IMR-90 (cell line): Measurements from ENCODE around the gene ZNF506. TPM values are rescaled to one million over a fixed set of nuclear protein-coding genes. Genes with fewer than 3 reads are reported as not detected.

Source experiments
- ATAC-seq: fragments of 200-7000 bp; cut with Tn5 transposase; 2 replicates; pipeline ENCODE4 v1.9.1; 2020; ENCODE audit warnings: low read depth, mild to moderate bottlenecking, moderate library complexity
- BruUV-seq: library from RNA; stranded (reverse); fragments of 400-500 nt; replicated peaks from 2 replicates; lab custom pipeline; 2021; lab: Mats Ljungman, UMichigan
- CTCF ChIA-PET: fragments of 300-600 bp; formaldehyde crosslinking; extraction: SDS; loops from one replicate; lab custom pipeline; 2021; ENCODE audit warnings: antibody characterized with exemption; lab: Yijun Ruan, JAX
- POLR2A ChIA-PET: fragments of 300-600 bp; sonication (Branson Sonifier 250); formaldehyde crosslinking; loops from one replicate; lab custom pipeline; 2022; ENCODE audit warnings: antibody characterized with exemption; ENCODE audit not compliant: unreplicated experiment; lab: Charles Lee
- DNase-seq: peaks from one replicate; pipeline ENCODE4 v3.0.0; 2013
- H2AFZ ChIP-seq: replicated peaks from 2 replicates; pipeline ENCODE3; 2013; ENCODE audit warnings: low read length, mild to moderate bottlenecking; ENCODE audit not compliant: poor library complexity
- H2AK5ac ChIP-seq: 2 replicates; pipeline ENCODE4 v1.6.1; 2013; ENCODE audit warnings: low read depth, low read length, inconsistent platforms
- H2AK9ac ChIP-seq: replicated peaks from 2 replicates; pipeline ENCODE3; 2013; ENCODE audit warnings: mild to moderate bottlenecking, low read depth, low read length, moderate library complexity; ENCODE audit not compliant: poor library complexity
- H2BK120ac ChIP-seq: 2 replicates; pipeline ENCODE4 v1.6.1; 2013; ENCODE audit warnings: low read depth, low read length, inconsistent platforms
- H2BK15ac ChIP-seq: 3 replicates; pipeline ENCODE4 v1.6.1; 2013; ENCODE audit warnings: low read depth, low read length, inconsistent platforms
- H2BK20ac ChIP-seq: 2 replicates; pipeline ENCODE4 v1.6.1; 2013; ENCODE audit warnings: low read depth, mild to moderate bottlenecking, inconsistent platforms, low read length, moderate library complexity
- H2BK5ac ChIP-seq: 2 replicates; pipeline ENCODE4 v1.6.1; 2013; ENCODE audit warnings: mild to moderate bottlenecking, low read depth, low read length, inconsistent platforms; ENCODE audit not compliant: poor library complexity, severe bottlenecking
- H3K14ac ChIP-seq: replicated peaks from 2 replicates; pipeline ENCODE4 v1.6.1; 2013; ENCODE audit warnings: low read depth, low read length, inconsistent platforms
- H3K18ac ChIP-seq: 2 replicates; pipeline ENCODE4 v1.6.1; 2013; ENCODE audit warnings: low read depth, low read length, control low read depth
- H3K23ac ChIP-seq: 2 replicates; pipeline ENCODE4 v1.6.1; 2013; ENCODE audit warnings: low read depth, low read length, inconsistent platforms
- H3K27ac ChIP-seq: 2 replicates; pipeline ENCODE4 v1.5.1; 2013; ENCODE audit warnings: mild to moderate bottlenecking, control low read depth, low read length; ENCODE audit not compliant: insufficient read depth
- H3K27me3 ChIP-seq: 2 replicates; pipeline ENCODE4 v1.6.1; 2013; ENCODE audit warnings: low read length; ENCODE audit not compliant: control insufficient read depth, insufficient read depth
- H3K36me3 ChIP-seq: 2 replicates; pipeline ENCODE4 v1.6.1; 2013; ENCODE audit warnings: low read length, mixed read lengths; ENCODE audit not compliant: control insufficient read depth, insufficient read depth
- H3K4ac ChIP-seq: 2 replicates; pipeline ENCODE4 v1.6.1; 2013; ENCODE audit warnings: low read depth, low read length, inconsistent platforms
- H3K4me1 ChIP-seq: 2 replicates; pipeline ENCODE4 v1.6.1; 2013; ENCODE audit warnings: low read length, mixed read lengths; ENCODE audit not compliant: control insufficient read depth, insufficient read depth
- H3K4me2 ChIP-seq: 2 replicates; pipeline ENCODE4 v1.6.1; 2013; ENCODE audit warnings: low read depth, mild to moderate bottlenecking, control low read depth, low read length, moderate library complexity
- H3K4me3 ChIP-seq: 2 replicates; pipeline ENCODE4 v1.5.1; 2013; ENCODE audit warnings: low read depth, mild to moderate bottlenecking, control low read depth, low read length, moderate library complexity; ENCODE audit not compliant: insufficient read depth
- H3K56ac ChIP-seq: 2 replicates; pipeline ENCODE4 v1.6.1; 2013; ENCODE audit warnings: low read length, inconsistent platforms; ENCODE audit not compliant: insufficient read depth; ENCODE audit errors: extremely low read depth
- H3K79me1 ChIP-seq, 2 experiments: 2 replicates each; pipeline ENCODE4 v1.6.1; 2013; ENCODE audit warnings: low read length in 2 of 2, inconsistent platforms in 1 of 2, low read depth in 1 of 2
- H3K9ac ChIP-seq: 2 replicates; pipeline ENCODE4 v1.6.1; 2013; ENCODE audit warnings: low read depth, low read length, control low read depth
- H3K9me1 ChIP-seq: 2 replicates; pipeline ENCODE4 v1.6.1; 2013; ENCODE audit warnings: low read length, inconsistent platforms; ENCODE audit not compliant: insufficient read depth
- H3K9me3 ChIP-seq: 2 replicates; pipeline ENCODE4 v1.6.1; 2013; ENCODE audit warnings: low read length; ENCODE audit not compliant: control insufficient read depth, insufficient read depth
- H4K20me1 ChIP-seq: 2 replicates; pipeline ENCODE4 v1.6.1; 2013; ENCODE audit warnings: low read length, inconsistent platforms; ENCODE audit not compliant: insufficient read depth
- H4K5ac ChIP-seq: 2 replicates; pipeline ENCODE4 v1.6.1; 2013; ENCODE audit warnings: mild to moderate bottlenecking, low read depth, low read length, control low read depth
- H4K8ac ChIP-seq, 2 experiments: 2 replicates each; pipeline ENCODE4 v1.6.1; 2013; ENCODE audit warnings: low read depth in 2 of 2, low read length in 2 of 2, control low read depth in 1 of 2, inconsistent platforms in 1 of 2
- H4K91ac ChIP-seq: 2 replicates; pipeline ENCODE4 v1.6.1; 2013; ENCODE audit warnings: low read depth, low read length, inconsistent platforms; ENCODE audit not compliant: insufficient read depth
- CHD1 ChIP-seq: IDR thresholded peaks from 2 replicates; pipeline ENCODE4 v1.6.1; 2012; ENCODE audit warnings: low read depth, low read length, improper control_type of control experiment
- MAFK ChIP-seq: IDR thresholded peaks from 2 replicates; pipeline ENCODE4 v1.6.1; 2012; ENCODE audit warnings: low read depth, low read length, improper control_type of control experiment
- RCOR1 ChIP-seq: IDR thresholded peaks from 2 replicates; pipeline ENCODE4 v1.6.1; 2012; ENCODE audit warnings: mild to moderate bottlenecking, low read length, improper control_type of control experiment; ENCODE audit not compliant: insufficient replicate concordance
- RFX5 ChIP-seq: IDR thresholded peaks from 2 replicates; pipeline ENCODE4 v1.8.0; 2012; ENCODE audit warnings: low read depth, mild to moderate bottlenecking, low read length, moderate library complexity
- WGBS, 2 experiments: methylation state at CpG; one replicate each; pipeline versions ENCODE4 v1.1.5 to v1.1.7; 2013; ENCODE audit warnings: missing lambda C conversion rate in 2 of 2; ENCODE audit not compliant: insufficient read length in 1 of 2; ENCODE audit errors: extremely low coverage in 2 of 2; 5-methylcytosine and 5-hydroxymethylcytosine counted together
- dilution Hi-C: fragments of 300-500 bp; cut with HindIII; formaldehyde crosslinking; loops from one replicate; pipeline ENCODE4 v1.14.3; 2018; ENCODE audit warnings: low sequenced_read_pairs; ENCODE audit not compliant: unreplicated experiment
- in situ Hi-C: fragments of 300-500 bp; cut with MboI; formaldehyde crosslinking; loops from 3 replicates; pipeline ENCODE4 v1.14.3; 2019; ENCODE audit warnings: low sequenced_read_pairs, inconsistent platforms, mixed read lengths
- intact Hi-C: fragments of 100-400 bp; cut with micrococcal nuclease; formaldehyde crosslinking; loops from 2 replicates; pipeline ENCODE4 v1.10.0; 2022
- polyA plus RNA-seq, 3 experiments: library from polyadenylated mRNA; depleted of rRNA; stranded (reverse); fragments of >200 nt; gene quantifications; 2 replicates each; pipeline ENCODE4 v1.2.3, GENCODE V29; 2012; ENCODE audit warnings: low replicate concordance in 1 of 3
- total RNA-seq: library from RNA; depleted of rRNA; stranded (reverse); fragments of >200 nt; gene quantifications from 2 replicates; pipeline ENCODE4 v1.2.3, GENCODE V29; 2012
- TF ChIP-seq, protein P1 (sequence below): fragments of 150-350 bp; IDR thresholded peaks from 2 replicates; pipeline ENCODE4 v1.6.1; 2017; ENCODE audit warnings: mild to moderate bottlenecking, antibody characterized with exemption, low read length, low read depth
- TF ChIP-seq, protein P2 (sequence below): fragments of 150-350 bp; IDR thresholded peaks from 2 replicates; pipeline ENCODE4 v1.6.1; 2016; ENCODE audit warnings: low read depth, mild to moderate bottlenecking, low read length, moderate library complexity, borderline replicate concordance

ZNF506 gene
- total and polyA plus RNA-seq, 2 of the 4 experiments (the other 2 are of a cell fraction) = 2.4 to 6.1 TPM

DNA sequence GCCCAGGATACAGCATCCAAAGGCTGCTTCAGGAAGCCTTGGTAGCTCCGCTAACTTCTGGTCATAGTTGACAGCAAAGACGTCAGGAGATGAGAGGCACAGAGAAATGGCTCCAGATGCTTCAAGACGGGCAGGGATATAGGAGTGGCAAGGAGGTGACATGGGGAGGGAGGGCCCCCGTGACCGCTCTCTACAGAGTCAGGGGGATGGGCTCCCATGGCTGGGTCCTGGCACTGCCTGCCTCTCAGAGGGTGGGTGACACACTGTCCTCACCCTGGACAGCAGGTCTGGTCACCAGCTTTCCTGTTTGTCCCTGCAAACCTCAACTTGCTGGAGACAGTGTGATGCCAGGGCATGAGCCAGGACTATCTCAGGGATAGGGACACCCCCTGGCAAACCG lies 78.4 kb downstream of the ZNF506 start:
- ChIA-PET CTCF (no interaction called here), POLR2A (no interaction called here)
- Histone ChIP-seq H3K9ac (no peak overlapping the region), H3K9me3 (peaks cover 31% of the 10 kb centered on the region), H2AK5ac (no peak overlapping the region), H3K4me1 (no peaks in the 10 kb centered on the region), H2BK5ac (no peak overlapping the region), H2BK15ac (no peak overlapping the region), H3K14ac (no peak overlapping the region), H2BK120ac (no peak overlapping the region), H3K18ac (no peak overlapping the region), H3K79me1 (no peaks in the 10 kb centered on the region), H4K5ac (no peak overlapping the region), H2AFZ (no peak overlapping the region), H4K91ac (no peak overlapping the region), H3K56ac (no peak overlapping the region), H2AK9ac (no peak overlapping the region), H4K20me1 (no peaks in the 10 kb centered on the region), H3K23ac (no peak overlapping the region), H2BK20ac (no peak overlapping the region), H3K4me2 (no peak overlapping the region), H4K8ac (no peak overlapping the region), H3K4ac (no peak overlapping the region), H3K9me1 (no peaks in the 10 kb centered on the region), H3K36me3 (no peaks in the 10 kb centered on the region), H3K4me3 (no peak overlapping the region), H3K27ac (no peak overlapping the region), H3K27me3 (no peaks in the 10 kb centered on the region)
- TF ChIP-seq RFX5 = no peak
- TF ChIP-seq, protein P1, sequence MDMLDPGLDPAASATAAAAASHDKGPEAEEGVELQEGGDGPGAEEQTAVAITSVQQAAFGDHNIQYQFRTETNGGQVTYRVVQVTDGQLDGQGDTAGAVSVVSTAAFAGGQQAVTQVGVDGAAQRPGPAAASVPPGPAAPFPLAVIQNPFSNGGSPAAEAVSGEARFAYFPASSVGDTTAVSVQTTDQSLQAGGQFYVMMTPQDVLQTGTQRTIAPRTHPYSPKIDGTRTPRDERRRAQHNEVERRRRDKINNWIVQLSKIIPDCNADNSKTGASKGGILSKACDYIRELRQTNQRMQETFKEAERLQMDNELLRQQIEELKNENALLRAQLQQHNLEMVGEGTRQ = no peak
- TF ChIP-seq CHD1 = no peak
- TF ChIP-seq RCOR1 = no peak
- TF ChIP-seq, protein P2, sequence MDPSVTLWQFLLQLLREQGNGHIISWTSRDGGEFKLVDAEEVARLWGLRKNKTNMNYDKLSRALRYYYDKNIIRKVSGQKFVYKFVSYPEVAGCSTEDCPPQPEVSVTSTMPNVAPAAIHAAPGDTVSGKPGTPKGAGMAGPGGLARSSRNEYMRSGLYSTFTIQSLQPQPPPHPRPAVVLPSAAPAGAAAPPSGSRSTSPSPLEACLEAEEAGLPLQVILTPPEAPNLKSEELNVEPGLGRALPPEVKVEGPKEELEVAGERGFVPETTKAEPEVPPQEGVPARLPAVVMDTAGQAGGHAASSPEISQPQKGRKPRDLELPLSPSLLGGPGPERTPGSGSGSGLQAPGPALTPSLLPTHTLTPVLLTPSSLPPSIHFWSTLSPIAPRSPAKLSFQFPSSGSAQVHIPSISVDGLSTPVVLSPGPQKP = no peak
- TF ChIP-seq MAFK = no peak
- BruUV-seq = no TSS peak
- DNase-seq (no peak), ATAC-seq (no peak)
- in situ Hi-C loops = no loop called here
- dilution Hi-C loops = no loop called here
- 93% methylated on average over 2 of the region's 6 CpGs; no CpG with 5 or more reads in 1 of the 2 experiments for WGBS, 2 experiments
- intact Hi-C loops = no loop called here
